Lower leg skin (tissue), 3 donors: ENCODE measurements around the gene SLK.

Experiments
- CTCF ChIP-seq, 3 donors: fragments of 450-650 bp; IDR thresholded peaks; one replicate each; pipeline ENCODE4 v1.5.1; 2016; ENCODE audit warnings: antibody characterized with exemption in 3 of 3, mild to moderate bottlenecking in 3 of 3, moderate library complexity in 2 of 3
- POLR2A ChIP-seq, 2 donors: fragments of 450-650 bp; IDR thresholded peaks; one replicate each; pipeline ENCODE4 v1.6.1; 2016 to 2017; ENCODE audit warnings: antibody characterized with exemption in 2 of 2, mild to moderate bottlenecking in 1 of 2, moderate library complexity in 1 of 2

- TF ChIP-seq POLR2A (IDR thresholded peaks at IDR 0.05) (no peak), CTCF (IDR thresholded peaks at IDR 0.05) (no peak)
These were observed 79.7 kb downstream of the SLK start for GRCh38 chr10:104046651-104047050.
